Effector memory CD4-positive, alpha-beta T cell (primary cell): ENCODE results near the gene SLC35G2.
"Not testable (repeated sequence)": the region's sequence is repeated elsewhere in the genome, so short reads cannot be mapped to it uniquely, and the experiment has no call there.

Experiments used
- DNase-seq, 3 donors: peaks; one replicate each; pipeline ENCODE4 v3.0.0-alpha.2; 2020
- H3K27ac ChIP-seq: 2 replicates; pipeline ENCODE4 v1.7.0; 2013; ENCODE audit warnings: mild to moderate bottlenecking, low read length, moderate library complexity; ENCODE audit not compliant: insufficient read depth, poor library complexity, severe bottlenecking
- H3K27me3 ChIP-seq: replicated peaks from 2 replicates; pipeline ENCODE4 v1.7.0; 2013; ENCODE audit warnings: mild to moderate bottlenecking, low read length; ENCODE audit not compliant: insufficient read depth, control insufficient read depth, poor library complexity, severe bottlenecking
- H3K36me3 ChIP-seq: 2 replicates; pipeline ENCODE4 v1.7.0; 2013; ENCODE audit warnings: mild to moderate bottlenecking, low read length, moderate library complexity; ENCODE audit not compliant: control insufficient read depth, insufficient read depth
- H3K4me1 ChIP-seq: 2 replicates; pipeline ENCODE4 v1.7.0; 2013; ENCODE audit warnings: low read length, mild to moderate bottlenecking; ENCODE audit not compliant: control insufficient read depth, insufficient read depth, poor library complexity, severe bottlenecking
- H3K4me3 ChIP-seq: 2 replicates; pipeline ENCODE4 v1.7.0; 2013; ENCODE audit warnings: low read length, low read depth, mild to moderate bottlenecking; ENCODE audit not compliant: insufficient read depth, poor library complexity, severe bottlenecking
- H3K9me3 ChIP-seq: 2 replicates; pipeline ENCODE4 v1.7.0; 2013; ENCODE audit warnings: mild to moderate bottlenecking, low read length, moderate library complexity; ENCODE audit not compliant: control insufficient read depth

Gene SLC35G2

DNA sequence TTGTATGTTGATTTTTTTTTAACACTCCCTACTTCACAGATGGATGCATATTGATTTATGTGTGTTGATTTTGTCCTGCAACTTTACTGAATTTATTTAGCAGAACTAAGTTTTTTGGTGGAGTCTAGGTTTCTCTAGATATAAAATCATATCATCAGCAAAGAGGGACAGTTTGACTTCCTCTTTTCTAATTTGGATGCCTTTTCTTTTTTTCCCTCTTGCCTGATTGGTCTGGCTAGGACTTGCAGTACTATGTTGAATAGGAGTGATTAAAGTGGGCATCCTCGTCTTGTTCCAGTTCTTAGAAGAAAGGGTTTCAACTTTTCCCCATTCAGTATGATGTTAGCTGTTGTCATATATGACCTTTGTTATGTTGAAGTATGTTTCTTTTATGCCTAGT is 81.8 kb downstream of the SLC35G2 start:
- not testable (repeated sequence) for H3K27ac ChIP-seq, H3K9me3 ChIP-seq, H3K4me3 ChIP-seq, DNase-seq, H3K4me1 ChIP-seq, H3K27me3 ChIP-seq, H3K36me3 ChIP-seq

DNA sequence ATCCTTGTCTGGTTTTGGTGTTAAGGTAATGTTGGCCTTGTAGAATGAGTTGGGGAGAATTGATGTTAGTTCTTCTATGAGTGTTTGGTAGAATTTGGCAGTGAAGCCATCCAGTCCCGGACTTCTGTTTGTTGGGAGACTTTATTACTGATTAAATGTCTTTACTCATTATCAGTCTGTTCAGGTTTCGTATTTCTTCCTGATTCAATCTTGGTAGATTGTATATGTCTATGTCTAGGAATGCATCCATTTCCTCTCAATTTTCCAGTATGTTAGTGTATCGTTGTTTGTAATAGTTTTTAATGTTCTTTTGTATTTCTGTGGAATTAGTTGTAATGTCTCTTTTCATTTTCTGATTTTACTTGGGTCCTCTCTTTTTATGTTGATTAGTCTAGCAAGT is 82.5 kb downstream of the SLC35G2 start:
- no peaks in the 10 kb centered on the region for H3K27me3 ChIP-seq
- peaks cover 11% of the 10 kb centered on the region for H3K4me1 ChIP-seq
- H3K36me3 ChIP-seq = peaks cover 4% of the 10 kb centered on the region
- DNase-seq = no peak
- no peak overlapping the region for H3K27ac ChIP-seq
- peaks cover 8% of the 10 kb centered on the region for H3K9me3 ChIP-seq
- no peak overlapping the region for H3K4me3 ChIP-seq

DNA sequence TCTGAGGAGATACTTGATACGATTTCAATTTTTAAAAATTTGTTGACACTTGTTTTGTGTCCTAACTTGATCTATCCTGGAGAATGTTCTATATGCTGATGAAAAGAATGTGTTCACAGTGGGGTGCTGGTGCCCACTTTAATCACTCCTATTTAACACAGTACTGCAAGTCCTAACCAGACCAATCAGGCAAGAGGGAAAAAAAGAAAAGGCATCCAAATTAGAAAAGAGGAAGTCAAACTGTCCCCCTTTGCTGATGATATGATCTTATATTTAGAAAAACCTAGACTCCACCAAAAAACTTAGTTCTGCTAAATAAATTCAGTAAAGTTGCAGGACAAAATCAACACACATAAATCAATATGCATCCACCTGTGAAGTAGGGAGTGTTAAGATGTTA is 83.6 kb downstream of the SLC35G2 start:
- not testable (repeated sequence) for H3K36me3 ChIP-seq, DNase-seq, H3K9me3 ChIP-seq, H3K4me3 ChIP-seq, H3K27me3 ChIP-seq, H3K27ac ChIP-seq
- H3K4me1 ChIP-seq = peaks cover 22% of the 10 kb centered on the region

DNA sequence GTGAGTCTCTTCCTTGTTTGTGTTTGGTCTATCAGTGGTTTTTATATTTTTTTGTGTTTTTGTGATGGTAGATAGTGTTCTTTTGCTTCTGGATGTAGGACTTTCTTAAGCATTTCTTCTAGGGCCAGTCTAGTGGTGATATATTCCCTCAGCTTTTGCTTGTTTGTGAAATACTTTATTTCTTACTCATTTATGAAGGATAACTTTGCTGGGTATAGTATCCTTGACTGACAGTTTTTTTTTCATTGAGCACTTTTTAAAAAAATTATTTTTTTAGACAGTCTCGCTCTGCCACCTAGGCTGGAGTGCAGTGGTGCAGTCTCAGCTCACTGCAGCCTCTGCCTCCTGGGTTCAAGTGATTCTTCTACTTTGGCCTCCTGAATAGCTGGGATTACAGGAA is 85.0 kb downstream of the SLC35G2 start:
- H3K36me3 ChIP-seq = peaks cover 4% of the 10 kb centered on the region
- no peak overlapping the region for H3K4me3 ChIP-seq
- no peaks in the 10 kb centered on the region for H3K27me3 ChIP-seq
- H3K27ac ChIP-seq = no peak overlapping the region
- peaks cover 8% of the 10 kb centered on the region for H3K9me3 ChIP-seq
- DNase-seq = no peak
- H3K4me1 ChIP-seq = peaks cover 23% of the 10 kb centered on the region

DNA sequence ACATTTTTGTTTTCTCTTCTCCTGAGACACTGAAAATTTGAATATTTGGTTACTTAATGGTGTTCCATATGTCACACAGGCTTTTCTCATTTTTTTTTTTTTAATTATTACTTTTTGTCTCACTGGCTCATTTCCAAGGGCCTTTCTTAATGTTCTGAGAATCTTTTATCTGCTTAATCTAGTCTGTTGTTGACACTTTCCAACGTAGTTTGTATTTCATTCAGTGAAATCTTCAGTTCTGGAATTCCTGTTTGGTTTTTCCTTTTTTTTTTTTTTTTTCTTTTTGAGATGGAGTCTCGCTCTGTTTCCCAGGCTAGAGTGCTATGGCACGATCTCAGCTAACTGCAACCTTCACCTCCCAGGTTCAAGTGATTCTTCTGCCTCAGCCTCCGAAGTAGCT is 85.8 kb downstream of the SLC35G2 start:
- Histone ChIP-seq H3K27ac (no peak overlapping the region), H3K4me1 (peaks cover 22% of the 10 kb centered on the region), H3K4me3 (no peak overlapping the region), H3K9me3 (peaks cover 8% of the 10 kb centered on the region), H3K36me3 (peaks cover 4% of the 10 kb centered on the region), H3K27me3 (no peaks in the 10 kb centered on the region)
- DNase-seq = no peak
